ENCODE measurements around the gene CMTM7. TPM values are rescaled to one million over a fixed set of nuclear protein-coding genes. Genes with fewer than 3 reads are reported as not detected.

The CMTM7 gene
- 0.41 TPM for total RNA-seq

GRCh38 chr3:32391643-32392535, at the start of gene CMTM7:
Gene CMTM7, plus strand, starts transcription at chr3:32391853. Its CDS starts 54 bp downstream, at chr3:32391907.
- no peak for FAIRE-seq
- peak; percentile 33 to 48 for DNase-seq (ENCODE audit: low spot score in 2 of 2)

GRCh38 chr3:32347343-32348125, 44.1 kb upstream of the CMTM7 start:
- FAIRE-seq (no peak), DNase-seq (ENCODE audit: low spot score in 2 of 2) (no peak)

GRCh38 chr3:32349184-32349583, 42.5 kb upstream of the CMTM7 start:
- FAIRE-seq (no peak), DNase-seq (ENCODE audit: low spot score in 2 of 2) (no peak)

GRCh38 chr3:32352563-32352962, 39.1 kb upstream of the CMTM7 start:
- DNase-seq (ENCODE audit: low spot score in 2 of 2): no peak
- FAIRE-seq: no peak

GRCh38 chr3:32353351-32353750, 38.3 kb upstream of the CMTM7 start:
- FAIRE-seq: no peak
- no peak for DNase-seq (ENCODE audit: low spot score in 2 of 2)

GRCh38 chr3:32354362-32354778, 37.3 kb upstream of the CMTM7 start:
- FAIRE-seq (no peak), DNase-seq (ENCODE audit: low spot score in 2 of 2) (no peak)

- DNase-seq (ENCODE audit: low spot score in 2 of 2): no peak
- FAIRE-seq: no peak
These were observed 35.8 kb upstream of the CMTM7 start for GRCh38 chr3:32355751-32356291.

- no peak for DNase-seq (ENCODE audit: low spot score in 2 of 2)
These were observed 31.7 kb upstream of the CMTM7 start for GRCh38 chr3:32359766-32360492.

GRCh38 chr3:32360493-32360827, 31.2 kb upstream of the CMTM7 start:
- no peak for DNase-seq (ENCODE audit: low spot score in 2 of 2)
- FAIRE-seq: no peak

More at GRCh38 chr3:32359766-32360492, 31.7 kb upstream of the CMTM7 start:
- FAIRE-seq: no peak

- FAIRE-seq: no peak
- no peak for DNase-seq (ENCODE audit: low spot score in 2 of 2)
These were observed 24.8 kb upstream of the CMTM7 start for GRCh38 chr3:32366638-32367397.

- FAIRE-seq (no peak), DNase-seq (ENCODE audit: low spot score in 2 of 2) (no peak)
These were observed 24.2 kb upstream of the CMTM7 start for GRCh38 chr3:32367442-32367841.

GRCh38 chr3:32371461-32372212, 20.0 kb upstream of the CMTM7 start:
- no peak for FAIRE-seq

GRCh38 chr3:32372213-32372490, 19.5 kb upstream of the CMTM7 start:
- DNase-seq (ENCODE audit: low spot score in 2 of 2) (no peak), FAIRE-seq (no peak)

More at GRCh38 chr3:32371461-32372212, 20.0 kb upstream of the CMTM7 start:
- DNase-seq (ENCODE audit: low spot score in 2 of 2): no peak

- no peak for DNase-seq (ENCODE audit: low spot score in 2 of 2)
- FAIRE-seq: no peak
These were observed 18.4 kb upstream of the CMTM7 start for GRCh38 chr3:32373276-32373675.

- DNase-seq (ENCODE audit: low spot score in 2 of 2): no peak
- no peak for FAIRE-seq
These were observed 17.8 kb upstream of the CMTM7 start for GRCh38 chr3:32373844-32374243.

- FAIRE-seq: no peak
- peak in 1 of 2 donors; percentile 31 for DNase-seq (ENCODE audit: low spot score in 2 of 2)
These were observed 16.7 kb upstream of the CMTM7 start for GRCh38 chr3:32374788-32375595.

- no peak for FAIRE-seq
- DNase-seq (ENCODE audit: low spot score in 2 of 2): no peak
These were observed 16.1 kb upstream of the CMTM7 start for GRCh38 chr3:32375596-32375930.

GRCh38 chr3:32376115-32376514, 15.5 kb upstream of the CMTM7 start:
- FAIRE-seq (no peak), DNase-seq (ENCODE audit: low spot score in 2 of 2) (no peak)

Measured in frontal cortex (tissue), 4 donors.